ENCODE measurements around the gene TTN.

TTN gene

GRCh38 chr2:178480227-178481181 is 326.7 kb downstream of the TTN start, which contains the start of gene PLEKHA3:
TSS of gene PLEKHA3 (plus strand) at chr2:178480457. CDS start at chr2:178480870, 413 bp downstream.
- DNase-seq, result peak; percentile 99

- DNase-seq, result no peak
Measured at GRCh38 chr2:178479758-178480226, 327.4 kb downstream of the TTN start.

- no peak for DNase-seq
Measured at GRCh38 chr2:178479275-178479616, 328.0 kb downstream of the TTN start.

- peak; percentile 94 for DNase-seq
Measured at GRCh38 chr2:178478439-178479274, 328.6 kb downstream of the TTN start, which contains the start of gene FKBP7. TSS of gene FKBP7 (minus strand) at chr2:178478600. CDS start at chr2:178478499, 101 bp downstream.

GRCh38 chr2:178478130-178478438 is 329.1 kb downstream of the TTN start:
- DNase-seq, result no peak

GRCh38 chr2:178477443-178478129 is 329.6 kb downstream of the TTN start:
- no peak for DNase-seq

- DNase-seq, result no peak
Measured at GRCh38 chr2:178476477-178476876, 330.7 kb downstream of the TTN start.
